ENCODE data around the gene IL1RAP.

IL1RAP gene

DNA sequence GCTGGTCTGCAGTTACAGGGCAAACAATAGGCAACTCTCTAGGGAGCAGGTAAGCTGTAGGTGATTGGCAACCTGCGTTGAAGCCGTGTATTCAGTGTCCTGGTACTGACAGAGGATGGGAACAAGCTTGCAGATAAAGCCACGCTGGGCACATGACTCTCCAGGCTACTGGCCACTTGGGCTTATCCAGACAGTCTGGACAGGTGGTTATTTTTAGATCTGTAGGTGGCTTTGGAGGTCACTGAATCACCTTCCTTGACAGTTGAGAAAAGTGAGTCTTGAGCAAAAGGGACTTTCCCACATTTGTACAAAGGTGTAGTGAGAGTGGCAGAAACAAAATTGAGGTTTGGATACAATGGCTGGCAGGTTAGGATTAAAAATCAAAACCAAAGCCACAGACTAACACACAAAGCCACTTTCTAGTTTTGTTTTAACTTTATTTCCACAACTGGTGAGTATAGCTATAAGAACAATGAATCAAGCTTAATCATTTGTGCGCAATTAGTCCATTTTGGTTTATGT lies 22.3 kb upstream of the IL1RAP start:
- TF ChIP-seq GABPA (IDR thresholded peaks at IDR 0.05; ENCODE audit: low read depth) (no peak), SPI1 (IDR thresholded peaks at IDR 0.05; ENCODE audit: borderline replicate concordance, low read depth) (no peak), POLR2AphosphoS5 (IDR thresholded peaks at IDR 0.05; ENCODE audit: low read depth) (no peak)
- TF ChIP-seq, protein P1, sequence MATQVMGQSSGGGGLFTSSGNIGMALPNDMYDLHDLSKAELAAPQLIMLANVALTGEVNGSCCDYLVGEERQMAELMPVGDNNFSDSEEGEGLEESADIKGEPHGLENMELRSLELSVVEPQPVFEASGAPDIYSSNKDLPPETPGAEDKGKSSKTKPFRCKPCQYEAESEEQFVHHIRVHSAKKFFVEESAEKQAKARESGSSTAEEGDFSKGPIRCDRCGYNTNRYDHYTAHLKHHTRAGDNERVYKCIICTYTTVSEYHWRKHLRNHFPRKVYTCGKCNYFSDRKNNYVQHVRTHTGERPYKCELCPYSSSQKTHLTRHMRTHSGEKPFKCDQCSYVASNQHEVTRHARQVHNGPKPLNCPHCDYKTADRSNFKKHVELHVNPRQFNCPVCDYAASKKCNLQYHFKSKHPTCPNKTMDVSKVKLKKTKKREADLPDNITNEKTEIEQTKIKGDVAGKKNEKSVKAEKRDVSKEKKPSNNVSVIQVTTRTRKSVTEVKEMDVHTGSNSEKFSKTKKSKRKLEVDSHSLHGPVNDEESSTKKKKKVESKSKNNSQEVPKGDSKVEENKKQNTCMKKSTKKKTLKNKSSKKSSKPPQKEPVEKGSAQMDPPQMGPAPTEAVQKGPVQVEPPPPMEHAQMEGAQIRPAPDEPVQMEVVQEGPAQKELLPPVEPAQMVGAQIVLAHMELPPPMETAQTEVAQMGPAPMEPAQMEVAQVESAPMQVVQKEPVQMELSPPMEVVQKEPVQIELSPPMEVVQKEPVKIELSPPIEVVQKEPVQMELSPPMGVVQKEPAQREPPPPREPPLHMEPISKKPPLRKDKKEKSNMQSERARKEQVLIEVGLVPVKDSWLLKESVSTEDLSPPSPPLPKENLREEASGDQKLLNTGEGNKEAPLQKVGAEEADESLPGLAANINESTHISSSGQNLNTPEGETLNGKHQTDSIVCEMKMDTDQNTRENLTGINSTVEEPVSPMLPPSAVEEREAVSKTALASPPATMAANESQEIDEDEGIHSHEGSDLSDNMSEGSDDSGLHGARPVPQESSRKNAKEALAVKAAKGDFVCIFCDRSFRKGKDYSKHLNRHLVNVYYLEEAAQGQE (IDR thresholded peaks at IDR 0.05; ENCODE audit: insufficient replicate concordance, low read depth), result no peak
- TF ChIP-seq, protein P2, sequence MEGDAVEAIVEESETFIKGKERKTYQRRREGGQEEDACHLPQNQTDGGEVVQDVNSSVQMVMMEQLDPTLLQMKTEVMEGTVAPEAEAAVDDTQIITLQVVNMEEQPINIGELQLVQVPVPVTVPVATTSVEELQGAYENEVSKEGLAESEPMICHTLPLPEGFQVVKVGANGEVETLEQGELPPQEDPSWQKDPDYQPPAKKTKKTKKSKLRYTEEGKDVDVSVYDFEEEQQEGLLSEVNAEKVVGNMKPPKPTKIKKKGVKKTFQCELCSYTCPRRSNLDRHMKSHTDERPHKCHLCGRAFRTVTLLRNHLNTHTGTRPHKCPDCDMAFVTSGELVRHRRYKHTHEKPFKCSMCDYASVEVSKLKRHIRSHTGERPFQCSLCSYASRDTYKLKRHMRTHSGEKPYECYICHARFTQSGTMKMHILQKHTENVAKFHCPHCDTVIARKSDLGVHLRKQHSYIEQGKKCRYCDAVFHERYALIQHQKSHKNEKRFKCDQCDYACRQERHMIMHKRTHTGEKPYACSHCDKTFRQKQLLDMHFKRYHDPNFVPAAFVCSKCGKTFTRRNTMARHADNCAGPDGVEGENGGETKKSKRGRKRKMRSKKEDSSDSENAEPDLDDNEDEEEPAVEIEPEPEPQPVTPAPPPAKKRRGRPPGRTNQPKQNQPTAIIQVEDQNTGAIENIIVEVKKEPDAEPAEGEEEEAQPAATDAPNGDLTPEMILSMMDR (IDR thresholded peaks at IDR 0.05; ENCODE audit: insufficient read depth, low read length), result no peak
- Histone ChIP-seq H3K4me3 (replicated peaks; ENCODE audit: insufficient read depth, low read length) (no peak overlapping the region), H3K27me3 (ENCODE audit: insufficient read depth, poor library complexity, severe bottlenecking) (no peaks in the 10 kb centered on the region), H3K27ac (replicated peaks) (no peak overlapping the region)
- DNase-seq (ENCODE audit: low read depth in 1 of 2, low spot score in 1 of 2), result no peak

DNA sequence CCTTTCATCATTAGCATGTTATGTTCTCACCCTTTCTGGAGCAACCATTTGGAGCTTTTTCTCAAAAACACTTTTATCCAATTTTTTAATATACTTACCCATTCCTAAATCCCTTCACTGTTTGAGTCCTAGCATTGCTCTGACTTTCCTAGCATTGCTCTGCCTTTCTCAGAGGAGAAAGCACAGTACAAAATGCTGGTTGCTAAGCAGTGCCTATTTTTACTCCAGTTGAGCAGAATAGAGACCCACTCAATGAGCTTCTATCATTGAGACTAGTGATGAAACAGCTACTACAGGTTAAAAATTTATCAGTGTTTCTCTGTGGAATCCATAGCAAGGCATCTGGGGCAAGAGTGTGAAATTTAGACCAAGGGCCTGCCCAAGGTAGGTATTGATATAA lies 21.8 kb upstream of the IL1RAP start:
- H3K27me3 ChIP-seq (ENCODE audit: insufficient read depth, poor library complexity, severe bottlenecking), result no peaks in the 10 kb centered on the region
- TF ChIP-seq, protein P1 (IDR thresholded peaks at IDR 0.05; ENCODE audit: insufficient replicate concordance, low read depth), result no peak
- TF ChIP-seq GABPA (IDR thresholded peaks at IDR 0.05; ENCODE audit: low read depth), result no peak
- no peak for TF ChIP-seq SPI1 (IDR thresholded peaks at IDR 0.05; ENCODE audit: borderline replicate concordance, low read depth)
- TF ChIP-seq, protein P2 (IDR thresholded peaks at IDR 0.05; ENCODE audit: insufficient read depth, low read length), result no peak
- no peak for TF ChIP-seq POLR2AphosphoS5 (IDR thresholded peaks at IDR 0.05; ENCODE audit: low read depth)
- no peak for DNase-seq (ENCODE audit: low read depth in 1 of 2, low spot score in 1 of 2)
- no peak overlapping the region for H3K4me3 ChIP-seq (replicated peaks; ENCODE audit: insufficient read depth, low read length)
- no peak overlapping the region for H3K27ac ChIP-seq (replicated peaks)

DNA sequence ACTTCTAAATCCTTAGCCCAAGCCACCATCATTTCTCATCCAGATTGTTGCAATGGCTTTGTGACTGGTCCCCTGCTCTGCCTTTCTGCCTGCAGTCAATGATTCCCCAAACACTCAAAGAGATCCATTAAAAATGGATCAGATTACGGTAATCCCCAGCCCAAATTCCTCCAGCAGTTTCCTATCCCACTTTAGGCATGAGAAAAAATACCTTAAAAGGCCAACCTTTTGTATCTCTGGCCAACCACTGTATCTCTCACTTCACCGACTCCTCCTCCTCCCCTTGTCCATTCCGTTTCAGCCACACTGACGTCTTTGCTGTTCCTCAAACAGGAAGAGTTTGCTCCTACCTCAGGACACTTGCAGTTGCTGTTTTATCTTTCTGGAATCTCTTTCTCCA lies 20.9 kb upstream of the IL1RAP start:
- TF ChIP-seq POLR2AphosphoS5 (IDR thresholded peaks at IDR 0.05; ENCODE audit: low read depth) (no peak), SPI1 (IDR thresholded peaks at IDR 0.05; ENCODE audit: borderline replicate concordance, low read depth) (no peak), GABPA (IDR thresholded peaks at IDR 0.05; ENCODE audit: low read depth) (no peak)
- TF ChIP-seq, protein P1 (IDR thresholded peaks at IDR 0.05; ENCODE audit: insufficient replicate concordance, low read depth), result no peak
- TF ChIP-seq, protein P2 (IDR thresholded peaks at IDR 0.05; ENCODE audit: insufficient read depth, low read length), result no peak
- Histone ChIP-seq H3K27ac (replicated peaks) (no peak overlapping the region), H3K27me3 (ENCODE audit: insufficient read depth, poor library complexity, severe bottlenecking) (no peaks in the 10 kb centered on the region), H3K4me3 (replicated peaks; ENCODE audit: insufficient read depth, low read length) (no peak overlapping the region)
- no peak for DNase-seq (ENCODE audit: low read depth in 1 of 2, low spot score in 1 of 2)
